PFSK-1 (cell line): ENCODE measurements around the gene LDLRAP1.

Experiments used
- FOXP2 ChIP-seq: optimal IDR thresholded peaks from 2 replicates; pipeline ENCODE3; 2011; ENCODE audit warnings: borderline replicate concordance, control low read depth, inconsistent platforms; ENCODE audit not compliant: insufficient read depth; ENCODE audit errors: extremely low read length, extremely low read depth
- POLR2AphosphoS5 ChIP-seq: IDR thresholded peaks from 2 replicates; pipeline ENCODE4 v1.6.1; 2012; ENCODE audit warnings: low read depth, mild to moderate bottlenecking, control low read depth, low read length, moderate library complexity
- SIN3A ChIP-seq: IDR thresholded peaks from 2 replicates; pipeline ENCODE4 v1.6.1; 2012; ENCODE audit warnings: mild to moderate bottlenecking, low read length, moderate library complexity, borderline replicate concordance; ENCODE audit not compliant: insufficient read depth

DNA sequence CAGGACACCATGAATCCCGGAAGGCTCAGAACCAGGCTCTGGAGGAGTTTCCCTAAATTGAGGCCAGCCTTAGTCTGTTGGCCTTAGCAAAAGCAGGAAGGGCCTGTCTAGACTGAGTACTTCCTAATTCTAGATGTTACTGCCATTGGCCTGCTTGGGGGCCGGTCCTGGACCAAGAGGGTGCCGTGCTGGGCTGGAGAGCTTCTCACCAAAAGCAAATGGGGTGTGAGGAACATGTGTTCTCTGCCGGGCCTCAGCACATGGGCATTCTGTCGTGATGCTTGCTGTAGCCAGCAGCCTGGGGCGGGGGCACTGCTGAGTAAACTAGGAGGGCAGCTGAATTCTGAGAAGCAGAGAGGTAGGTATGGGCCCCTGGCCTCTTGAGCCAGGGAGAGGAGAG, 37.5 kb downstream of the LDLRAP1 start:
- TF ChIP-seq FOXP2 (no peak), POLR2AphosphoS5 (no peak), SIN3A (no peak)
